IPS-20b (cell line): ENCODE data around the gene CRAT.

Experiments used
- H3K27ac ChIP-seq: one replicate; pipeline ENCODE4 v1.5.1; 2013; ENCODE audit warnings: low read length
- H3K27me3 ChIP-seq: 2 replicates; pipeline ENCODE4 v1.6.1; 2013; ENCODE audit warnings: mild to moderate bottlenecking, low read length, inconsistent platforms; ENCODE audit not compliant: insufficient read depth
- H3K36me3 ChIP-seq: 2 replicates; pipeline ENCODE4 v1.6.1; 2013; ENCODE audit warnings: low read depth, mild to moderate bottlenecking, inconsistent platforms, low read length, moderate library complexity; ENCODE audit not compliant: insufficient read depth
- H3K4me1 ChIP-seq: 2 replicates; pipeline ENCODE4 v1.6.1; 2013; ENCODE audit warnings: mild to moderate bottlenecking, control low read depth, inconsistent platforms, low read length, moderate library complexity; ENCODE audit not compliant: insufficient read depth
- H3K4me3 ChIP-seq: 2 replicates; pipeline ENCODE4 v1.5.1; 2013; ENCODE audit warnings: mild to moderate bottlenecking, low read length, inconsistent platforms
- H3K9ac ChIP-seq: 2 replicates; pipeline ENCODE4 v1.6.1; 2013; ENCODE audit warnings: low read depth, mild to moderate bottlenecking, inconsistent platforms, low read length, moderate library complexity
- H3K9me3 ChIP-seq: 2 replicates; pipeline ENCODE4 v1.6.1; 2013; ENCODE audit warnings: mild to moderate bottlenecking, low read depth, low read length, inconsistent platforms; ENCODE audit not compliant: insufficient read depth

CRAT gene

GRCh38 chr9:129094387-129095169, 16.0 kb downstream of the CRAT start:
- Histone ChIP-seq H3K9me3 (no peaks in the 10 kb centered on the region), H3K4me1 (no peaks in the 10 kb centered on the region)

GRCh38 chr9:129093602-129094386, 16.8 kb downstream of the CRAT start:
- Histone ChIP-seq H3K4me3 (no peak overlapping the region), H3K36me3 (peaks cover 13% of the 10 kb centered on the region; the same call in 1 of the 2 replicates), H3K9ac (no peak overlapping the region), H3K9me3 (no peaks in the 10 kb centered on the region), H3K27ac (no peak overlapping the region), H3K27me3 (no peaks in the 10 kb centered on the region), H3K4me1 (no peaks in the 10 kb centered on the region)

More at GRCh38 chr9:129094387-129095169, 16.0 kb downstream of the CRAT start:
- H3K27me3 ChIP-seq = no peaks in the 10 kb centered on the region
- no peak overlapping the region for H3K9ac ChIP-seq
- H3K4me3 ChIP-seq = no peak overlapping the region
- peaks cover 5% of the 10 kb centered on the region; the same call in 1 of the 2 replicates for H3K36me3 ChIP-seq
- no peak overlapping the region for H3K27ac ChIP-seq

GRCh38 chr9:129089246-129089645, 21.3 kb downstream of the CRAT start:
- no peaks in the 10 kb centered on the region for H3K4me1 ChIP-seq
- H3K9me3 ChIP-seq = no peaks in the 10 kb centered on the region
- H3K9ac ChIP-seq = no peak overlapping the region
- no peaks in the 10 kb centered on the region for H3K27me3 ChIP-seq
- peaks cover 43% of the 10 kb centered on the region for H3K36me3 ChIP-seq
- no peak overlapping the region for H3K4me3 ChIP-seq
- H3K27ac ChIP-seq = no peak overlapping the region

- H3K27me3 ChIP-seq = no peaks in the 10 kb centered on the region
- no peak overlapping the region for H3K27ac ChIP-seq
- no peak overlapping the region for H3K4me3 ChIP-seq
- peaks cover 33% of the 10 kb centered on the region for H3K36me3 ChIP-seq
- no peak overlapping the region for H3K9ac ChIP-seq
- no peaks in the 10 kb centered on the region for H3K9me3 ChIP-seq
- peaks cover 5% of the 10 kb centered on the region; the same call in 1 of the 2 replicates for H3K4me1 ChIP-seq
These were observed 26.5 kb downstream of the CRAT start for GRCh38 chr9:129084087-129084486.

GRCh38 chr9:129081388-129081904, 29.1 kb downstream of the CRAT start:
- H3K27ac ChIP-seq = peak overlapping the region; percentile 61
- H3K36me3 ChIP-seq = peaks cover 18% of the 10 kb centered on the region
- no peaks in the 10 kb centered on the region for H3K27me3 ChIP-seq
- no peaks in the 10 kb centered on the region for H3K9me3 ChIP-seq
- peaks cover 5% of the 10 kb centered on the region; the same call in 1 of the 2 replicates for H3K4me1 ChIP-seq
- peak overlapping the region; percentile 88 for H3K4me3 ChIP-seq
- peak overlapping the region; percentile 91 for H3K9ac ChIP-seq

- Histone ChIP-seq H3K4me1 (peaks cover 5% of the 10 kb centered on the region; the same call in 1 of the 2 replicates), H3K9ac (peak within 1 kb of the TSS; percentile 91), H3K27ac (peak within 1 kb of the TSS; percentile 61), H3K36me3 (peaks cover 11% of the 10 kb centered on the region), H3K9me3 (no peaks in the 10 kb centered on the region), H3K27me3 (no peaks in the 10 kb centered on the region), H3K4me3 (peak within 1 kb of the TSS; percentile 96)
These were observed 29.8 kb downstream of the CRAT start, which contains the start of gene DOLPP1 for GRCh38 chr9:129080601-129081387. DOLPP1 (plus strand) TSS chr9:129081111; CDS start chr9:129081132, 21 bp downstream.

GRCh38 chr9:129080298-129080600, 30.3 kb downstream of the CRAT start:
- H3K27ac ChIP-seq = peak overlapping the region; percentile 18
- H3K4me3 ChIP-seq = peak overlapping the region; percentile 96
- H3K9me3 ChIP-seq = no peaks in the 10 kb centered on the region
- H3K27me3 ChIP-seq = no peaks in the 10 kb centered on the region
- H3K4me1 ChIP-seq = peaks cover 5% of the 10 kb centered on the region; the same call in 1 of the 2 replicates
- peak overlapping the region; percentile 88; the same call in 1 of the 2 replicates for H3K9ac ChIP-seq
- H3K36me3 ChIP-seq = peaks cover 6% of the 10 kb centered on the region

GRCh38 chr9:129079829-129080228, 30.8 kb downstream of the CRAT start:
- no peaks in the 10 kb centered on the region for H3K9me3 ChIP-seq
- H3K4me3 ChIP-seq = peak overlapping the region; percentile 96
- no peaks in the 10 kb centered on the region for H3K27me3 ChIP-seq
- H3K36me3 ChIP-seq = peaks cover 2% of the 10 kb centered on the region
- peaks cover 5% of the 10 kb centered on the region; the same call in 1 of the 2 replicates for H3K4me1 ChIP-seq
- H3K9ac ChIP-seq = peak overlapping the region; percentile 88; the same call in 1 of the 2 replicates
- H3K27ac ChIP-seq = no peak overlapping the region

GRCh38 chr9:129078691-129079503, 31.7 kb downstream of the CRAT start:
- H3K9me3 ChIP-seq = no peaks in the 10 kb centered on the region
- no peak overlapping the region for H3K9ac ChIP-seq
- no peaks in the 10 kb centered on the region for H3K36me3 ChIP-seq
- H3K4me3 ChIP-seq = no peak overlapping the region
- no peaks in the 10 kb centered on the region for H3K27me3 ChIP-seq
- peaks cover 5% of the 10 kb centered on the region; the same call in 1 of the 2 replicates for H3K4me1 ChIP-seq
- H3K27ac ChIP-seq = no peak overlapping the region

- Histone ChIP-seq H3K9ac (no peak overlapping the region), H3K27me3 (no peaks in the 10 kb centered on the region), H3K9me3 (no peaks in the 10 kb centered on the region), H3K27ac (no peak overlapping the region), H3K4me3 (no peak overlapping the region), H3K36me3 (no peaks in the 10 kb centered on the region), H3K4me1 (peaks cover 5% of the 10 kb centered on the region; the same call in 1 of the 2 replicates)
These were observed 33.4 kb downstream of the CRAT start for GRCh38 chr9:129077236-129077635.
